ENCODE results near the gene TTBK2.

The TTBK2 gene

GRCh38 chr15:42759093-42759492 is 161.5 kb downstream of the TTBK2 start:
- no peak for DNase-seq

DNA sequence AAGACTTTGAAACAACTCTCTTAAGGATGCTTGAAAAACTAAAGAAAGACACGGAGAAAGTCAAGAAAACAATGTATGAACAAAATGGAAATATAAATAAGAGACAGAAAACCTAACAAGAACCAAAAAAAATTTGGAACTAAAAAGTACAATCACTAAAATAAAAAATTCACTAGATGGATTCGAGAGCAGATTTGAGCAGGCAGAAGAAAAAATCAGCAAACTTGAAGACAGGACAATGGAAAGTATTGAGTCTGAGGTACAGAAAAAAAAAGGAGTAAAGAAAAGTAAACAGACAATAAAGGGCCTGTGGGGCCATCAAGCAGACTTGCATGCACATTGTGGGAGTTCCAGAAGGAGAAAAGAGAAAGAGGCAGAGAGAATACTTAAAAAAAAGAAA is 170.3 kb downstream of the TTBK2 start:
- DNase-seq = no peak

DNA sequence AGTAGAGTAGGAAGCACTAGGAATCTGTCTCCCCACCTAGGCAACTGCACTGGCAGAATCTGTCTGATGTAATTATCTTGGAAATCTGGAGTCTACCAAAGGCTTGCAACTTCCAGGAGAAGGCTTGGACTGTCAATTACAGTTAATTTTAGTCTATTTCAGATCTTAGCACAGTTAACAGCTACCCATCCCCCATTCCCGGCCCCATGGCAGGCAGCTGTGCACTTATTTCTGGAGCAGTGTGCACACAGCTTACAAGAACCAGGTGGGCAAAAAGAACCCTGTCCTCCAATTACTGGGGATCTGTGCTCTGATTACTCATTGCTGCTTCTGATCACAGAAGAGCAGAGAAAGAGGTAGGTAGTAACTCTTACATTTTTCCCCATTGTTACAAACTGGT is 171.3 kb downstream of the TTBK2 start:
- DNase-seq = no peak

DNA sequence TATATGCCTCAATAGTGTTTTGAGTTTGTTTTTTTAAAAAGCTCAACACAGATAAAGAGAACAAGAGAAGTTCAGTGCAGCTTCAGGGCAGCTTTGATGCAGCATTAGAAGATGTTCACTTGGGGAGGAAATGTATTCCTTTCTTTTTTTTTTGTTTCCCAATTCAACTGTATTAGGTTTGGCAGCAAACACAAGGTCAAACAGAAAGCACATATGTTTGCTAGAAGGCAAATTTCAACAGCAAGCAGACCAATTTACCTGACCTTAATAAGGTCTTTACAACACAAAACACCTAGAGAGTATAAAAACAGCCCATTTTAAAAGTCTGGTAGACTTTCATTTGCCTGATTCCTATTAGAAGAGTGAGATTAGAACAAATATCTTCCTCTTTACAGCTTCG is 176.4 kb downstream of the TTBK2 start:
- no peak for DNase-seq

DNA sequence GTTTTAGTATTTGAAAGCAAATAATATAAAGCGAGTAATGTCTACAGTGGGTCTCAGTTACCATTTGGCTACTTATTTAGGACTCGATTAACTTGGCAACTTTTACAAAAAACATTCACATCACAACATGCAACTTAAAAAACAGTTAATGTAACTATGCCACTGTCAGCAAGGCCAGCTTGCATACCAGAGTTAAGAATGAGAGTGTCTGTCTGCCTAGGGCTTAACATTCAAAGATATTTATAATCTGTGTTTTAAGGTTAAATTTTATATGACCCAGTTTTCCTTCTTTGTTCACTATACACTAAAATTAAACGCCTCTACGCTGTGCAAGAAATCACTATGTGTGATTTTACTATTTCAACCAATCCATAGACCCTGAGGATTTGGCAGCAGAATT is 178.4 kb downstream of the TTBK2 start:
- DNase-seq = no peak

GRCh38 chr15:42741710-42742109 is 178.9 kb downstream of the TTBK2 start:
- no peak for DNase-seq

DNA sequence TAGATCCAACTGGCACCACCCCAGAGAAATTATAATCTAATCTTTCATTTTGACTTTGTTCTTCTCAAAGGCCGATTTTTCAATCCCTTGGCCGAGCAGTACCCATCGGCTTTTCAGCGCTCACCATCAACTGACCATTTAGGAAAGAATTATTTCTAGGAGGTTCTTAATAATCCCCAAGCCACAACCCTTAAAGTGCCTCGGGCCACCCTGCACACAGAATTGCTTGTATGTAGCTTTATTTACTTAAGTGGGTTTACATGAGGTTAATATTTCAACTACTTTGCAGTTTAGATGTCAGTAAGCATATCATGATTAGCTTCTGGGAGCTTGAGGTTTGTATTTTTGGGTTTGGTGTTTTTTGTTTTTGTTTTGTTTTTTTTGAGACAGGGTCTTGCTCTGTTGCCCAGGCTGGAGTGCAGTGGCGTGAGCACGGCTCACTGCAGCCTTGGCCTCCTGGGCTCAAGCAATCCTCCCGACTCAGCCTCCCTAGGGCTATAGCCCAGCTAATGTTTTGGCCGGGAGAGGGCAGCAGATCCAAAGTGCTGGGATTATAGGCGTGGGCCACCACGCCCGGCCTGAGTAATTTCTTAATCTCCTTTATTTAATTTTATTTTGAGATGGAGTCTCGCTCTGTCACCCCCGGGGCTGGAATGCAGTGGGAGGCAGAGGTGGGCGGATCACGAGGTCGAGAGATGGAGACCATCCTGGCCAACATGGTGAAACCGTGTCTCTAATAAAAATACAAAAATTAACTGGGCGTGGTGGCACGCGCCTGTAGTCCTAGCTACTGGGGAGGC is 182.8 kb downstream of the TTBK2 start:
- no peak for DNase-seq

- DNase-seq = peak; percentile 93
These were observed 183.6 kb downstream of the TTBK2 start, which contains the start of gene CDAN1 for GRCh38 chr15:42736793-42737528. Gene CDAN1, minus strand, starts transcription at chr15:42737128. Its CDS starts 26 bp downstream, at chr15:42737102.

GRCh38 chr15:42736178-42736792 is 184.3 kb downstream of the TTBK2 start:
- no peak for DNase-seq

- no peak for DNase-seq
These were observed 185.0 kb downstream of the TTBK2 start for GRCh38 chr15:42735382-42736165.

DNA sequence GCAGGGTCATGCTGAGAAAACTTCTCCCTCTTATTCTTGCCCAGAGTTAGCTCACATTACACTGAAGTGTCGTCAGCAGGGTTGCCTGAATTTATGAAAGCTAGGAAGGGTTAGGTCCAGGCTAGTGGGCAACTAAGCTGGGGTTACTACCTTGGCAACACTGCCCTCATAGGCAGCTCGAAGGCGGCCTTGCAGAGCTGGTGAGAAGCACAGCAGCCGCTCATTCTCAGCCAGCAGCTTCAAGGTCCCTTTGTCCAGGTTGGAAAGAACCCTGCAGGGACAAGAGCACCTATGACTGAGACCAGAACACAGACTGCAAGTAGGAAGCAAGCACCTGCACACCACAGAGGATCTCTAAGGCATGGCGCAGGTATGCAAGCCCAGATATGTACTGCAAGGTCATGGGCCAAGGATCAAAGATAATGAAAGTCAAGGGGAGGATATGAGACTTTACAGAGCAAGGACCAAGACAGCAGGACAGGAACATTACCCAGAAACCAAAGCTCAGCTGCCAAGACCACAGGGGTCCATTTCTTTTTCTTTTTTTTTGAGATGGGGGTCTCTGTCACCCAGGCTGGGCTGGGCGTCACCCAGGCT is 186.4 kb downstream of the TTBK2 start:
- no peak for DNase-seq

GRCh38 chr15:42733027-42733426 is 187.6 kb downstream of the TTBK2 start:
- no peak for DNase-seq

DNA sequence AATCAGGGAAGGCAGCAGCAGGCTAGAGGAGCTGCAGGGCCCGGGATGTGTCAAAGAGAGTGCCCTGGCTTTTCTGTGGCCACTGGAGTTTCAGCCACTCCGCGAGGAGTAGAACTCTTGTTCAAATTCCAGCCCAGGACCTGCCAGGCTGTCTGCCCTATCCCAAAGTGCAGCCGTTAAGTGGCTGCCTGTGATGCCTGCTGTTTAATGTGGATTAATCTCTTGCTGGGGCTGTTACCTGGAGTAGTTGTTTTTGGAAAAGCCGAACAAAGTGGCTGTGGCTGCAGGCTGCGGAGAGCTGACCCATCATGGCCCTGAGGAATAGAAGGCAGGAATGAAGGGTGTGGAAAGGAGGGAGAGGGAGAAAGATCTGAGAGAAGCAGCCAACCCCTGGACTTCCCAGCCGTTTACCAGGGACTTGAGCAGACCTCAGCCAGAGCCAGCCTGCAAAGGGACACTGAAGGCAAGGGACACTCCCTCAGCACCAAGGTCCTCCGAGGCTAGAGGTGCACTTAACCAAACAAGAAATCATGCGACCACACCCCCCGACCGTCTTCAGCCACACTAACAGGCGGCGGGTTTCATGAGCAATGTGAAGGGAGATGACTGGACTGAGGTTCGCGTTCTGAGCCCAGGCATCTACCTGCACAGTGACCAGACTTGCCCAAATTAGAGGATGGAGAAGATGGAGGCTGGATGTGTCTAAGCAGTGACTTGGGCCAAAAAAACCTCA is 188.3 kb downstream of the TTBK2 start:
- DNase-seq = no peak

- no peak for DNase-seq
These were observed 189.1 kb downstream of the TTBK2 start for GRCh38 chr15:42731461-42731860.

DNA sequence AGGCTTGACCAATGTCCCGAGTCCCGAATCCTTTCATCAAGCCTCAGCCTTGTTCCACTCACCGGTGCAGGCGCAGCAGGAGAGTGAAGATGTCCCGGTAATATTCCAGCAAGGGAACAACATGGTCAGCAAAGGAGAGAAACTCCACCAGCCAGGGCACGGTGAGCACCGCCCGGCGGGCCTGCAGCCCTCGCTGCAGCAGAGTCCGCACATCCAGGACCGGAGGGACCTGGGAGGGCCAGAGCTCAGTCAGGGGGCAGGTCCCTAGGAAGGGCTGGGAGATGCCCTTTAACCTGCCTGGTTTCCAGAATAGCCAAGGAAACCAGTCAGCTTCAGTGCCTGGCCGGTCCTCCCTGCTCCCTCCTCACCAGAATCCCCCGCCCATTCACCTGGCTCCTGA is 190.0 kb downstream of the TTBK2 start:
- DNase-seq = no peak

DNA sequence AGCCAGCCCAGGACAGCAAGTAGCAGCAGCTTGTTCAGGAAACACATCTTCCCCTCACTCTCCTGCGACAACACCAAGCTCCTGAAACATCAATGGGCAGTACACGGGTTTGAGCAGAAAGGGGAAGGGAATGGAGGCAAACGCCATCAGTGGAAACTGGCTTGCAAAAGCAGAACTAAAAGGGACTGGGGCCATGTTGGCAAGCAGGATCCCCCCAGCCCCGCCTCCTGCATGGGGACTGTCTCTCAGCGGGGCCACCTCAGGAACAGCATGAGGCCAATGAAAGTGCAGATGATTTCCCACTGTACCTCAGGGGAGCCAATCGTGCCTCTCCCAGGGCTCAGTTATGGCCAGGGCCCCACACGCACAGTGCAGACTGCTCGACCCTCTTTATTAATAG is 190.4 kb downstream of the TTBK2 start:
- DNase-seq = no peak

GRCh38 chr15:42729409-42729808 is 191.2 kb downstream of the TTBK2 start:
- DNase-seq = no peak

GRCh38 chr15:42728972-42729371 is 191.6 kb downstream of the TTBK2 start:
- no peak for DNase-seq

DNA sequence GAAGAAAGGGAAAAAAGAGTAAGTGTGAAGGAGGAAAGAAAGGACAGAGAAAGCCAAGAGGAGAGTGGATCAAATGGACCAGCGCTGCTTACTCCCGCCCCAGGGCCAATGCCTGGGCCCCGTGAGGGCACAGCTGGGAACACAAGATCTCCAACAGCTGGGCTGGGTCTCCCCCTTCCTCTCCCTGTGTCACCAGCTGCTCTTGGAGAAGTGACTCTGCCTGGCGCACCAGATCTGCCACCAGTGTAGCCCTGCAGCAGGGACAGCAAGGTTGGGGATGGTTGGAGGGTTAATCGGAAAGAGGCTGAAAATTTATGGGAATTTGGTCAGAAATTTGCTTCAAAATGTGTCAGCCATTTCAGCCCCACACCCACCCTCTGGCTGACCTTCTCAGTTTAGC is 192.0 kb downstream of the TTBK2 start:
- DNase-seq = no peak

GRCh38 chr15:42727750-42728381 is 192.7 kb downstream of the TTBK2 start:
- no peak for DNase-seq

DNA sequence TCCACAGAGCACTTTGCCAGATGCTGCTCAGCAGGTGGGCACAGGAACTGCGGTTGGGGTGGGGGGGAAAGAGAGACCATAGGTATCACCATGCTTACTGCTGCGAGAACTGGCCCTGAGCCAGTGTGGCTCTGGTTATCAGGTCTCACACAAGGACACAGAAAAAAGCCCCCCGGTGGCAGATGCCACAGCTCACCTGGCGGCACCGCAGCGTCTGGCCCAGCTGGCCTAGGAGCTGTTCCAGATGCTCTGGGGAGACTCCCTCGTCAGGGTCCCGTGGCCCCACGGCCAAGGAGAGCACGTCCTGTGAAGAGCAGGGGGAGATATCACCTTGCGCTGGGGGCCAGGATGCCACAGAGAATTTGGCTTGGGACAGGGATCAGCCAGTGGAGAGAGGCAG is 194.5 kb downstream of the TTBK2 start:
- DNase-seq = no peak

All from right kidney (tissue), 1 donor.